ENCODE results near the gene TOMM34. TPM values are rescaled to one million over a fixed set of nuclear protein-coding genes. Genes with fewer than 3 reads are reported as not detected.

Gene TOMM34
- total and polyA plus RNA-seq, 9 of the 15 experiments (the other 6 are each of a cell fraction or from before 2014, with no cell fraction given): 18.1 to 69.4 (median 41.7) TPM

- Histone ChIP-seq H3K27ac (ENCODE audit: extremely low read depth, low read depth, low read length) (no peak overlapping the region), H3K4me3 (no peak overlapping the region), H3K9ac (ENCODE audit: insufficient read depth in 1 of 2, low read depth in 2 of 2, low read length in 2 of 2) (no peak overlapping the region), H3K4me1 (replicated peaks in 1 of 2; ENCODE audit: control insufficient read depth in 2 of 2, insufficient read depth in 2 of 2, low read length in 2 of 2) (no peaks in the 10 kb centered on the region), H3K9me1 (ENCODE audit: control insufficient read depth, insufficient read depth, low read length) (no peaks in the 10 kb centered on the region), H3K79me2 (ENCODE audit: control insufficient read depth, insufficient read depth, low read length) (no peaks in the 10 kb centered on the region), H3K36me3 (ENCODE audit: control insufficient read depth, insufficient read depth, low read length) (peaks cover 99% of the 10 kb centered on the region), H2AFZ (ENCODE audit: low read depth, low read length) (no peak overlapping the region), H3K9me3 (replicated peaks; ENCODE audit: control insufficient read depth, insufficient read depth, low read depth, low read length) (no peaks in the 10 kb centered on the region), H3K4me2 (ENCODE audit: insufficient read depth, low read length) (no peak overlapping the region), H4K20me1 (replicated peaks; ENCODE audit: control insufficient read depth, insufficient read depth, low read length) (0 out of 2 replicates have a peak, but pooled peaks cover 2% of the 10 kb centered on the region), H3K27me3 (ENCODE audit: control insufficient read depth in 2 of 2, insufficient read depth in 2 of 2, low read length in 2 of 2) (no peaks in the 10 kb centered on the region)
- BruUV-seq (replicated peaks): no TSS peak
- ATAC-seq: no peak
- TF ChIP-seq POLR2AphosphoS2 (IDR thresholded peaks at IDR 0.05; ENCODE audit: low read length) (0 out of 2 replicates have a peak, but pooled peaks have one; percentile 54), HMGN3 (IDR thresholded peaks at IDR 0.05; ENCODE audit: borderline replicate concordance, extremely low read depth, insufficient read length, low read depth, low read length) (no peak)
- ChIA-PET POLR2A (interaction anchor here (0.6 to 4.5 kb wide), 4 partner anchors 10 to 15 kb away, joined by 3 to 21 read pairs (median 7); partner anchors contain the start of gene TOMM34), CTCF (ENCODE audit: low intra/inter-chr PET ratio) (no interaction called here)
- 93% methylated on average over 5 of the region's 5 CpGs for WGBS (ENCODE audit: insufficient coverage, low coverage, missing lambda C conversion rate)
- FAIRE-seq: no peak
- intact Hi-C loops (cut with micrococcal nuclease) (no loop called here), in situ Hi-C loops (cut with MboI) (no loop called here)
- DNase-seq (ENCODE audit: extremely low read depth in 1 of 4, low spot score in 3 of 4): no peak
Observed at GRCh38 chr20:44948107-44948506, 12.1 kb downstream of the TOMM34 start.

DNA sequence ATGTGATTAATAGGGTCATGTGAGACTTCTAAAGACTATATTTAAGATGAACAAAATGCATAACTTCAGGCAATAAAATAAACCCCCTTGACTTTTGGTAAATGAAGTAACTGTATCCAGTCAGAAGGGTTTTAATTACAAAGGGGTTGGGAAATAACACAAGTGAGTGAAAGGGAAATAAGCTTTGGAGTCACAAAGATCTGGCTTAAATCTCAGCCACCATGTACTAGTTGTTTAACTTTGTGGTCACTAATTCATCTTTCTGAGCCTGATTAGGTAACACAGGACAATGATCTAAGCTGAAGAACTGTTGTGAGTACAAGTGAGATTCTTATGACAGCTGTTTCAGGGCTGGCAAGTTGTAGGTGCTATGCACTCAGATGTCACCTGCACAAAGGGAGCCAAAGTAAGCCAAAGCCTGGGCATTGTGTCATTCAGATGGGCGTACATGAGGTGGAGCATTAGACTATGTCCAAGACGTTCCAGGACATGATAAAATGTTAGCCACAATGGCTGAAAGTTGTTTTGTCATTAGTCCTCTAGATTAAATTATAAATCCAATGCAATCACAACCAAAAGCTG lies 13.8 kb downstream of the TOMM34 start:
- ATAC-seq (no peak), DNase-seq (ENCODE audit: extremely low read depth in 1 of 4, low spot score in 3 of 4) (no peak), FAIRE-seq (no peak)
- Histone ChIP-seq H3K4me2 (ENCODE audit: insufficient read depth, low read length) (no peak overlapping the region), H2AFZ (ENCODE audit: low read depth, low read length) (no peak overlapping the region), H4K20me1 (replicated peaks; ENCODE audit: control insufficient read depth, insufficient read depth, low read length) (peaks cover 11% of the 10 kb centered on the region), H3K9ac (ENCODE audit: insufficient read depth in 1 of 2, low read depth in 2 of 2, low read length in 2 of 2) (no peak overlapping the region), H3K27ac (ENCODE audit: extremely low read depth, low read depth, low read length) (no peak overlapping the region), H3K4me3 (no peak overlapping the region), H3K36me3 (ENCODE audit: control insufficient read depth, insufficient read depth, low read length) (peaks cover 99% of the 10 kb centered on the region), H3K4me1 (replicated peaks in 1 of 2; ENCODE audit: control insufficient read depth in 2 of 2, insufficient read depth in 2 of 2, low read length in 2 of 2) (no peaks in the 10 kb centered on the region), H3K79me2 (ENCODE audit: control insufficient read depth, insufficient read depth, low read length) (no peaks in the 10 kb centered on the region), H3K27me3 (ENCODE audit: control insufficient read depth in 2 of 2, insufficient read depth in 2 of 2, low read length in 2 of 2) (no peaks in the 10 kb centered on the region), H3K9me3 (replicated peaks; ENCODE audit: control insufficient read depth, insufficient read depth, low read depth, low read length) (no peaks in the 10 kb centered on the region), H3K9me1 (ENCODE audit: control insufficient read depth, insufficient read depth, low read length) (no peaks in the 10 kb centered on the region)
- CTCF ChIA-PET (ENCODE audit: low intra/inter-chr PET ratio): interaction anchor here (0.5 kb wide), 1 partner anchor 20 kb away, joined by 3 read pairs; the partner anchor contains the start of gene STK4
- in situ Hi-C loops (cut with MboI): no loop called here
- WGBS (ENCODE audit: insufficient coverage, low coverage, missing lambda C conversion rate): 63% methylated on average over 2 of the region's 2 CpGs
- POLR2A ChIA-PET: interaction anchor here (1.0 to 4.5 kb wide), 6 partner anchors 8 to 98 kb away, joined by 4 to 21 read pairs (median 6); partner anchors contain the start of genes PABPC1L, TOMM34 and YWHAB
- intact Hi-C loops (cut with micrococcal nuclease): no loop called here
- no TSS peak for BruUV-seq (replicated peaks)
- no peak for TF ChIP-seq KHSRP (IDR thresholded peaks at IDR 0.05)
- TF ChIP-seq ZNF175 (CRISPR knock-in tag; IDR thresholded peaks at IDR 0.05; ENCODE audit: low read depth): no peak
- no peak for TF ChIP-seq REST (IDR thresholded peaks at IDR 0.05; ENCODE audit: borderline replicate concordance)
- TF ChIP-seq REST (CRISPR knock-in tag; IDR thresholded peaks at IDR 0.05; ENCODE audit: low read depth): no peak
- TF ChIP-seq L3MBTL2 (IDR thresholded peaks at IDR 0.05): no peak
- TF ChIP-seq ARID2 (IDR thresholded peaks at IDR 0.05): no peak
